Skeletal muscle cell (primary cell): ENCODE results near the gene OGFRL1.
A peak's percentile ranks its signal among the peaks of the same experiment; 100 is the strongest.

Experiments
- DNase-seq: peaks from one replicate; pipeline ENCODE4 v3.0.0-alpha.2; 2010; ENCODE audit warnings: low read depth
- H3K4me3 ChIP-seq: 2 replicates; pipeline ENCODE4 v1.5.1; 2011; ENCODE audit warnings: low read depth, mild to moderate bottlenecking, control low read depth, low read length, moderate library complexity

The OGFRL1 gene

GRCh38 chr6:71324194-71324785, 35.7 kb downstream of the OGFRL1 start:
- H3K4me3 ChIP-seq = no peak overlapping the region
- DNase-seq = no peak

GRCh38 chr6:71326611-71327010, 38.0 kb downstream of the OGFRL1 start:
- no peak for DNase-seq
- H3K4me3 ChIP-seq = no peak overlapping the region

GRCh38 chr6:71330501-71330900, 41.9 kb downstream of the OGFRL1 start:
- no peak for DNase-seq
- no peak overlapping the region for H3K4me3 ChIP-seq

DNA sequence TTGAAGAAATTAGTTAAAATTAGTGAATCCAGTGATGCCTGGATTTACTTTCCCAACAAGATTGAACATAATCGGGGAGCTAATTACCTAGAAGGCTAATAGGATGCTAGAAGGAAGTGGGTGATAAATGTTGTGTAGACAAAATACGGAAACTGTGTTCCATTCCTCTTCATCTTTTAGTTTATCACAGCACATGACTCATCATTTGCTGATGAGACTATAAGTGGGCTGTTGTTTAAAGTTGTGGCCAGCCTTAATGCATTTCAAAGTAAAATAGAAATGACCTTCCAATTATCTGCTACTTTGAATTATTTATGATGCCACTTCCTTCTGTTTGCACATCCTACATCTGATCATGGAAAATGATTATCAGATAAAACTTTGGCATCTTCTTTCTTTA, 43.4 kb downstream of the OGFRL1 start:
- no peak for DNase-seq
- H3K4me3 ChIP-seq = no peak overlapping the region

GRCh38 chr6:71333050-71333449, 44.4 kb downstream of the OGFRL1 start:
- no peak overlapping the region for H3K4me3 ChIP-seq
- DNase-seq = no peak

GRCh38 chr6:71333697-71334096, 45.1 kb downstream of the OGFRL1 start:
- DNase-seq = peak; percentile 80
- no peak overlapping the region for H3K4me3 ChIP-seq

GRCh38 chr6:71334768-71335167, 46.2 kb downstream of the OGFRL1 start:
- DNase-seq = no peak
- no peak overlapping the region for H3K4me3 ChIP-seq

DNA sequence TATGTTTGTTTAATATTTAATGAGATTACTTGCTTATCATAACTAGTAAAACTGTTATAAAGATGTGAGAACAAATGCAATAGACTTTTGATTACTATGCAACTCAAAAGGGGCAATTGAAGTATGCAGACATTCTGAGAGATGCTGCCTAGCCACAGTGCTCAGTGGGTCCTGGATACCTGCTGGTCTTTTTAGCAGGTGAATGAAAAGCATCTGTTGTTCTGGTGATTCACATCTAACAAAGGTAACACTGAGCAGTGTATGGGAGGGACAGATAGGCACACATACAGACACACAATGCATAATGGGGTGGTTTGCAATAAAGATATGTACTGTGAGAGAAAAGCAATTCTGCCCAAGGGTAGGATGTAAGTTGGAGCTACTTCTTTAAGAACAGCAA, 46.9 kb downstream of the OGFRL1 start:
- DNase-seq = no peak
- no peak overlapping the region for H3K4me3 ChIP-seq

- no peak for DNase-seq
- H3K4me3 ChIP-seq = no peak overlapping the region
Measured at GRCh38 chr6:71336901-71337300, 48.3 kb downstream of the OGFRL1 start.

DNA sequence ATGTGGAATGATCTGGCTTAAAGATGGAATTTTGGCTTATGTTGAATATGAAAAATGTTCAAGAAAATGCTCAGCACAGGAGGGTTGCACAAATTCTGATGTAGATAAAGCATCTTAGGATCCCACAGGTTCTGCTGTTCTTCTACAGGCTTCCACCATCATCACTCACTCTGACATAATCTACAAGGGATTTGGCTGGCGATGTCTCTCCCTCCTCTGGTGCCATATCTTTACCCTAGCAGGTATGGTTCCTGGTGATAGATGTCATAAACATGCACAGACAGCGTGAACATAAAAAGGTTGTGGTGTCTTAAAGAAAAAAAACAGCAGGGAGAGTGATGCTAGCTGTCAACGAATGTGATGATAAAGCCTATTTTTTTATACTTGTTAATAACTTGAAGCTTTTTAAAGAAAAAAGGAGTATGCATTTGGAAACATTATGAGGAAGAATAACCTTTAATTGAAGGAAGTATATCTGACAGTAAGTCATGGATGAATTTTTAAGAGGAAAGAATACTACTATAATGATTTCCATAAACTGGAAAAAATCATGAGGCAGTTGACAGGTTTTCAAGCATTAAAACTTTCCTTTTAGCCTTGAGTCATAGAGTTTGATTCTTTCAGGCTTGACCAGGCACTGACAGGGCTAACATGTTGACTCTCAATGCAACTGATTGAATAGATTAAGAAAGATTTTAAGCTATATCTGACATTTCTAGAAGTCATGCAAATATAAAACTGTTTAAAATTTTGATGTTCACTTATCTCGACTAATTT, 50.1 kb downstream of the OGFRL1 start:
- H3K4me3 ChIP-seq = no peak overlapping the region
- no peak for DNase-seq

DNA sequence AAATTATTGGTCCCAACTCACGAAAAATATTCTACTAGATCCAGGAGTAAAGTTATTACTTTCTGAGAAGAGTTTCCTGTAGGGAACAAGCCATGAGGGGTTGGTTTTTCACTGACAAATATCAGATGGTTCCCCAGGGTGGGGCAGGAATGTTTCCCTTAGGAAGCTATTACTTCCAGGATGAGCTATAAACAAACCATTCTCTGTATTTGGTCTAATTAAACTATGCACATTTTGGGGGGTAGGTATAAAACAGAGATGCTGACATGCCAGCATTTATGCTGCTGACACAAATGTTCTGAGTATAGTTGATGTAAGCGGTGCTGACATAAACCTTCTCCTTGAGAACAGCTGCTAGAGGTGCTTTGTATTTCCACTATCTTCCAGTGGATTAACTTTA, 54.2 kb downstream of the OGFRL1 start:
- H3K4me3 ChIP-seq = no peak overlapping the region
- DNase-seq = no peak

- DNase-seq = no peak
- H3K4me3 ChIP-seq = no peak overlapping the region
Measured at GRCh38 chr6:71345476-71346333, 57.1 kb downstream of the OGFRL1 start.

GRCh38 chr6:71346334-71346694, 57.7 kb downstream of the OGFRL1 start:
- H3K4me3 ChIP-seq = no peak overlapping the region
- no peak for DNase-seq

GRCh38 chr6:71347119-71347518, 58.5 kb downstream of the OGFRL1 start:
- no peak for DNase-seq
- H3K4me3 ChIP-seq = no peak overlapping the region

- no peak overlapping the region for H3K4me3 ChIP-seq
- DNase-seq = no peak
Measured at GRCh38 chr6:71349395-71349794, 60.8 kb downstream of the OGFRL1 start.

GRCh38 chr6:71349976-71350615, 61.5 kb downstream of the OGFRL1 start:
- no peak overlapping the region for H3K4me3 ChIP-seq
- DNase-seq = no peak

- no peak overlapping the region for H3K4me3 ChIP-seq
- DNase-seq = no peak
Measured at GRCh38 chr6:71351190-71351589, 62.6 kb downstream of the OGFRL1 start.
